Activated naive CD8-positive, alpha-beta T cell treated with anti-CD3 and anti-CD28 coated beads for 36 hours (primary cell): ENCODE measurements around the gene PDLIM5. TPM values are rescaled to one million over a fixed set of nuclear protein-coding genes. Genes with fewer than 3 reads are reported as not detected.

ENCODE experiments used
- DNase-seq: peaks from one replicate; pipeline ENCODE4 v3.0.0; 2021
- H3K27ac Mint-ChIP-seq: one replicate; pipeline ENCODE4 v1.8.0; 2022; ENCODE audit warnings: mild to moderate bottlenecking, moderate library complexity, mixed read lengths
- H3K27me3 Mint-ChIP-seq: one replicate; pipeline ENCODE4 v1.8.0; 2022; ENCODE audit warnings: mild to moderate bottlenecking, mixed read lengths
- H3K36me3 Mint-ChIP-seq: one replicate; pipeline ENCODE4 v1.8.0; 2021; ENCODE audit warnings: mild to moderate bottlenecking, mixed read lengths
- H3K4me1 Mint-ChIP-seq: one replicate; pipeline ENCODE4 v1.8.0; 2021; ENCODE audit warnings: mixed read lengths
- H3K4me3 Mint-ChIP-seq: one replicate; pipeline ENCODE4 v1.8.0; 2022; ENCODE audit warnings: mild to moderate bottlenecking, moderate library complexity, mixed read lengths
- H3K9me3 Mint-ChIP-seq: one replicate; pipeline ENCODE4 v1.8.0; 2022; ENCODE audit warnings: mixed read lengths
- total RNA-seq, 2 experiments: library from RNA; stranded (reverse); gene quantifications; one replicate each; pipeline ENCODE4 v1.2.3, GENCODE V29; 2021

PDLIM5 gene
- total RNA-seq, 2 experiments from 2014 or later: 15.1 to 17.0 TPM

DNA sequence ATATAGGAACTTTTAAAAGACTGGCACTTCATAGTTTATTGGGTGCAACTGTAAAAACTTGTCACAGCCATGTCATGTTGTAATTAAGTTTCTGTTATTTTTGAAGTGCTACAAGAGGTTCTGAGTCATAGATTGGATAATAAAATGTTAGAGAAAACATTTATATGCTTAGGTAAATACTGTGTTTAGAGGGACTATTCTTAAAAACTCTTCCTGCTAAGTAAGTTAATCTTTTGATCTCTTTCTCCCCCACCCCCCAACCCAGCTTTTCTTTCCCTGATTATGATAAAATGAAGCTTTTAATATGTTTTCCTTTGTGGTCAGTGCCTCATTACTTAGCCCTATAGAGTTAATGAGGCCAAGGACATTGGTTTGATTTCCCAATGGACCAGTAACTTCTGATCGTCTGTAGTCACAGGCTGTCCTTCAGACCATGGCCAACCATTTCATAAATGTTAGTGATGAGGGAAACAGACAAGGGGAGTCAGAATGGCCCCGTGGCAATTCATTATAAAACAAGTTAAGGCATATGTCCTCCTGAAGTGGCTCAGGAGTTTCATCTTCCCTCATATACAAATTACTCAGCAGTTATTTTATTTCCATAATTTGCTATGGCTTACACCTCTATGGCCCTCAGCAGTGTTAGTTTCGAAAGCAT, 3.9 kb upstream of the PDLIM5 start:
- H3K27me3 Mint-ChIP-seq: peaks cover 11% of the 10 kb centered on the region
- DNase-seq: no peak
- H3K4me1 Mint-ChIP-seq: peaks cover 10% of the 10 kb centered on the region
- H3K36me3 Mint-ChIP-seq: no peaks in the 10 kb centered on the region
- no peaks in the 10 kb centered on the region for H3K9me3 Mint-ChIP-seq
- H3K27ac Mint-ChIP-seq: no peak overlapping the region
- H3K4me3 Mint-ChIP-seq: no peak overlapping the region

- Mint-ChIP-seq H3K9me3 (no peaks in the 10 kb centered on the region), H3K4me1 (peaks cover 19% of the 10 kb centered on the region), H3K27ac (no peak overlapping the region), H3K4me3 (no peak overlapping the region), H3K36me3 (no peaks in the 10 kb centered on the region), H3K27me3 (peaks cover 11% of the 10 kb centered on the region)
- DNase-seq: no peak
Measured at GRCh38 chr4:94448815-94449375, 2.8 kb upstream of the PDLIM5 start.

GRCh38 chr4:94451051-94451694, 569 bp upstream of the PDLIM5 start:
- H3K4me3 Mint-ChIP-seq: peak overlapping the region; percentile 84
- peaks cover 8% of the 10 kb centered on the region for H3K36me3 Mint-ChIP-seq
- no peak for DNase-seq
- no peaks in the 10 kb centered on the region for H3K9me3 Mint-ChIP-seq
- peak overlapping the region; percentile 6 for H3K27ac Mint-ChIP-seq
- H3K4me1 Mint-ChIP-seq: peaks cover 27% of the 10 kb centered on the region
- H3K27me3 Mint-ChIP-seq: peaks cover 8% of the 10 kb centered on the region

DNA sequence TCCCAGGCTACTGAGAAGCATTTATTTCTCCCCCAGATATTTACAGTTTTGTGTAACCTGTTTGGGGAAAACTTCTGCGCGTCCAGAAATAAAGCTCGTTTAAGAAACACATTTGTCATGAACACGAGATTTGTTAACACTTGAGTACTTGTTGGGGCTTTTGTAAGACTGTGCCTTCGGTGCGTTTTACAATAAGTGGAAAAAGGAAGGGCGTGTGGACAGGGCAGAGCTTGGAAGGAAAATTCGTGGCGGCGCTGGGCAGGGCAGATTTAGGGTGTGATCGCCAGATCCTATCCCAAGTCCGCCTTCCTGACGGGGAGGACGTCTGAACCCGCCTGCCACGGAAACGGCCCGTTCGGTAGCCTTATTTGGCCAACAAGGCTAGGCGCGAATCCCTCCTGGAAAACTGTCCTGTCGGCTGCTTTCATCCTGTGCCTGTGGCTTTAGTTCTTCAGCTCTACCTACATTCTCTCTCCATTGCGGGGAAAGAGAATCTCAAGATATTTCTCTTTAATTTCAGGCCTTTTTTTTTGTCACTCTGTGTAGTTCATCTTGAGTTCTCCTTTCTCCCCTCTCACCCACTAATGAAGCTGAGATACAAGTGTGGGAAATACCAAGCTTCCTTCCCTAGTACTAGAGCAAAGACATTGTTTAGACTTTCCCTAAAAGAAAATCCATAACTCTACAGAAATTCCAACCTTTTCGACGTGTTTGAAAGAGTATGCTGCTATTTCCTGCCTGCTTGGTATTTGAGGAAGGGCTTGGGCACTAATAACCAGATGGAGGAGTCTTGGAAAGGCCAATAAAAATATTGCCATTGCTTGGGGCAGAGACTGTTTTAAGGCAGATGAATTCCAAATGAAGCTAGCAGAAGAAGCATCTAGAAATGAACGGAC, 982 bp downstream of the PDLIM5 start:
- Mint-ChIP-seq H3K27me3 (peaks cover 3% of the 10 kb centered on the region), H3K4me3 (peak overlapping the region; percentile 84), H3K36me3 (peaks cover 10% of the 10 kb centered on the region), H3K4me1 (peaks cover 29% of the 10 kb centered on the region), H3K27ac (peak overlapping the region; percentile 21), H3K9me3 (no peaks in the 10 kb centered on the region)
- peak; percentile 12 for DNase-seq

DNA sequence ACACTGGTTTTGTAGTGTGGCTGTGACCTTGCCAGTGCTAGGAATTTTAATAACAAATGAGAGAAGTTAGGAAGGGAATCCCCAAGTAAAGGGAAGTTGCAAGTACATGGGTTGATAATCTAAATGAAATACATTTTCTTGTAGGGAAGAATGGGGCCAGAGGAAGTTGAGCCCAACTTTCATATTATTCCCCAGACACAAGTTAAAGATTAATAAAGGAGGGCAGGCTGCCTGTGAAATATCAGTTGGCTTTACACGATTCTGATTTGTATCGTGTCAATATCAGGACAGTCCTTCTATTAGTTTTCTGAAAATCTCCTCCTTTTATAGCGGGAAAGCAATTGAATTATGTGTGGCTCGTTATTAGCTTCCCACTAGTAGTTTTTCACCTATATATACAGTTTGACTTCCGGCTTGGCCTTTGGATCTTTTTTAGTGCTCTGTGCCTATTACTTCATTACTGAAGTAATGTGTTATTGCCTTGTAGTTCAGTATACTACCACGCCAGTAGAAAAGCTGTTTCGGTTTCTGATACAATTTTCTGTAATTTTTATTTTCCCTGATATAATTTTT, 1.7 kb downstream of the PDLIM5 start:
- H3K4me3 Mint-ChIP-seq: peak overlapping the region; percentile 84
- no peak for DNase-seq
- peaks cover 30% of the 10 kb centered on the region for H3K4me1 Mint-ChIP-seq
- H3K27ac Mint-ChIP-seq: no peak overlapping the region
- H3K27me3 Mint-ChIP-seq: peaks cover 3% of the 10 kb centered on the region
- no peaks in the 10 kb centered on the region for H3K9me3 Mint-ChIP-seq
- H3K36me3 Mint-ChIP-seq: peaks cover 10% of the 10 kb centered on the region

- Mint-ChIP-seq H3K36me3 (peaks cover 13% of the 10 kb centered on the region), H3K9me3 (no peaks in the 10 kb centered on the region), H3K27me3 (no peaks in the 10 kb centered on the region), H3K27ac (no peak overlapping the region), H3K4me3 (no peak overlapping the region), H3K4me1 (peaks cover 37% of the 10 kb centered on the region)
- DNase-seq: no peak
Measured at GRCh38 chr4:94454405-94454804, 2.7 kb downstream of the PDLIM5 start.

DNA sequence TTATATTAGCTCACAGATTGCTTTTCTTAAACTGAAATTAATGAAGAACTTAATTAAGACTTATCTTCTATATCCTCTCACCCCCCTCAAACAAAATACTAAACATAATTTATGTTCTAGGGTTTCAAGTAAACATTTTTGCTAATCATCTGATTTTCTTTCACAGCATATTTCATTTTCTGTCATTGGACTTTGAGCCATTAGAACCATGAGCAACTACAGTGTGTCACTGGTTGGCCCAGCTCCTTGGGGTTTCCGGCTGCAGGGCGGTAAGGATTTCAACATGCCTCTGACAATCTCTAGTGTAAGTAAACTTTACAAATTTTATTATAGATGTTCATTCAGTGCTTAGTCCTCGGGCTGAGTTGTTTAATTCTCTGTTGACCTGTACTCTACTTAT, 3.3 kb downstream of the PDLIM5 start:
- no peaks in the 10 kb centered on the region for H3K27me3 Mint-ChIP-seq
- peaks cover 41% of the 10 kb centered on the region for H3K4me1 Mint-ChIP-seq
- DNase-seq: no peak
- H3K9me3 Mint-ChIP-seq: no peaks in the 10 kb centered on the region
- H3K36me3 Mint-ChIP-seq: peaks cover 15% of the 10 kb centered on the region
- H3K27ac Mint-ChIP-seq: no peak overlapping the region
- H3K4me3 Mint-ChIP-seq: no peak overlapping the region

DNA sequence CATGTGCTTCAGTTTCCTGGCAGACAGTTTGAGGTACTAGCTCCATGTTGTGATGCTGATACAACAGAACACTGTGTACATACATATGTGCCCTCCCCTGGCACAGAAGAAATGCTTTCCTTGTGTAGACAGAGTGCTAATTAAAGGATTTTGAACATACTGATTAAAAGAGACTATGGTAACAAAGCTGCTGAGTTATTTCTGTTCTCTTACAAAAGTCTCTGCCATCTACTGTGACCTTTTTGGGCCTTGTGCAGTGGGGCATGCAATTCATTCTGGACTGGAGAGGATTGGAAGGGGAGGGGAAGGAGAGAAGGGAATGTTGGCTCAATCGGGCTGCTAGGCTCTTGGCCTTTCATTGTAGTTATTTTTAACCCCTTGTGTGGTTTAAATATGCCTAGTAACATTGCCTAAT, 6.0 kb downstream of the PDLIM5 start:
- Mint-ChIP-seq H3K4me1 (peaks cover 33% of the 10 kb centered on the region), H3K27me3 (no peaks in the 10 kb centered on the region), H3K9me3 (no peaks in the 10 kb centered on the region), H3K4me3 (no peak overlapping the region), H3K36me3 (peaks cover 15% of the 10 kb centered on the region), H3K27ac (no peak overlapping the region)
- DNase-seq: no peak

- Mint-ChIP-seq H3K27ac (no peak overlapping the region), H3K4me1 (peaks cover 26% of the 10 kb centered on the region)
Measured at GRCh38 chr4:94458682-94459081, 6.9 kb downstream of the PDLIM5 start.

DNA sequence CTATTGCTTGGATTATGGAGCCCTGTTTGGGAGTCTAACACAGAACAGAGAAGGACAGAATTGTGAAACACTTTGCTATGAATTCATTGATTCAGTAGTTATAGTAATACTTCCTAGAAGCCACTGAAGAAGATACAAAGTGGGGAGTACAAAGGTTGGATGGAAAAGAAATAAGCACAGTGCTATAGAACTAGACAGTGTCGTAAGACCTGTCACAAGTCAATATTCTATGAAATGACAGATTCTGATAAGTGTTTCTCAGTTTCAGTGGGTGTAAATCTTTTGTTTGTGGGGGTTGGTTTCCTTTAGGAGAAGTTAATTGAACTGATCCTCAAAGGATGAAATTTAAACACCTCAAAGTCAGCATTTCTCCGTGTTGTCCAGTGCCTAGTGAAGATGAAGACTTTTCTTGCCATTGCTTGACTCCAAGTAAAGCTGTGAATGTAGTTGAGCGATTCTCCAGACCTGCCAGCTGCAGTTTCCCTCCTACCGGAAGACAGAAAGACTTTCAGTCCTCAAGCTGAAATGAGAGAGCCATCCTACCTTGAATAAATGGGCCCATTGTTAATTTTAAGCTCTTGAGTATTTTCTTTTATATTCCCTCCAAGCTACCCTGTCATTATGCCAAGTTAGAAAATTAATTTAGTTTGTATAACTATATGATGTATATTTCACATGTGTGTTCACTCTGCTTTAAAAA, 7.9 kb downstream of the PDLIM5 start:
- H3K4me3 Mint-ChIP-seq: no peak overlapping the region
- no peaks in the 10 kb centered on the region for H3K9me3 Mint-ChIP-seq
- peaks cover 24% of the 10 kb centered on the region for H3K4me1 Mint-ChIP-seq
- H3K36me3 Mint-ChIP-seq: peaks cover 15% of the 10 kb centered on the region
- H3K27me3 Mint-ChIP-seq: no peaks in the 10 kb centered on the region
- H3K27ac Mint-ChIP-seq: no peak overlapping the region
- DNase-seq: no peak

More at GRCh38 chr4:94458682-94459081, 6.9 kb downstream of the PDLIM5 start:
- no peaks in the 10 kb centered on the region for H3K9me3 Mint-ChIP-seq
- no peak for DNase-seq
- no peak overlapping the region for H3K4me3 Mint-ChIP-seq
- peaks cover 15% of the 10 kb centered on the region for H3K36me3 Mint-ChIP-seq
- no peaks in the 10 kb centered on the region for H3K27me3 Mint-ChIP-seq

DNA sequence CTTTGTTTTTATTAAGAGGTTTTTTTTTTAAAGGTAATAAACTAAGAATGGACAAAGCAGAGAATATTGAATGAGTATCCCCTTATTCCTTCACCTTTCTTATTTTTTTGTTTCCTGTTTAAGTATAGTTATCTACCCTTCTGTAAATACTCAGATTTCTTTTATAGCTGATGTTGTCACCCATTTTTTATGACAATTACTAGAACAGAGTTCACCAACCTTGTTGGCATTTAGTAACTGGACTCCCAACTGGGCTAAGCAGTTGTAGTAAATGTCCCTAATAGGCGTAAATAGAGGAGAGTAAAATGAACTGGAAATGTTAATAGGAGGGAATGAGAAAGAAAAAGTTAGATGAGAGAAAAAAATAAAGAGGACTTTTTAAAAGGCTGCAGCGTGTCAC, 9.8 kb downstream of the PDLIM5 start:
- H3K4me1 Mint-ChIP-seq: peaks cover 17% of the 10 kb centered on the region
- H3K27ac Mint-ChIP-seq: no peak overlapping the region
- DNase-seq: no peak
- peaks cover 5% of the 10 kb centered on the region for H3K36me3 Mint-ChIP-seq
- no peaks in the 10 kb centered on the region for H3K9me3 Mint-ChIP-seq
- H3K27me3 Mint-ChIP-seq: no peaks in the 10 kb centered on the region
- no peak overlapping the region for H3K4me3 Mint-ChIP-seq

GRCh38 chr4:94462572-94462971, 10.8 kb downstream of the PDLIM5 start:
- DNase-seq: no peak
- Mint-ChIP-seq H3K9me3 (no peaks in the 10 kb centered on the region), H3K4me1 (peaks cover 16% of the 10 kb centered on the region), H3K27ac (no peak overlapping the region), H3K27me3 (no peaks in the 10 kb centered on the region), H3K36me3 (peaks cover 5% of the 10 kb centered on the region), H3K4me3 (no peak overlapping the region)

GRCh38 chr4:94463771-94464170, 12.0 kb downstream of the PDLIM5 start:
- Mint-ChIP-seq H3K27ac (no peak overlapping the region), H3K4me3 (no peak overlapping the region), H3K9me3 (no peaks in the 10 kb centered on the region), H3K27me3 (no peaks in the 10 kb centered on the region), H3K36me3 (peaks cover 5% of the 10 kb centered on the region), H3K4me1 (peaks cover 13% of the 10 kb centered on the region)
- no peak for DNase-seq

DNA sequence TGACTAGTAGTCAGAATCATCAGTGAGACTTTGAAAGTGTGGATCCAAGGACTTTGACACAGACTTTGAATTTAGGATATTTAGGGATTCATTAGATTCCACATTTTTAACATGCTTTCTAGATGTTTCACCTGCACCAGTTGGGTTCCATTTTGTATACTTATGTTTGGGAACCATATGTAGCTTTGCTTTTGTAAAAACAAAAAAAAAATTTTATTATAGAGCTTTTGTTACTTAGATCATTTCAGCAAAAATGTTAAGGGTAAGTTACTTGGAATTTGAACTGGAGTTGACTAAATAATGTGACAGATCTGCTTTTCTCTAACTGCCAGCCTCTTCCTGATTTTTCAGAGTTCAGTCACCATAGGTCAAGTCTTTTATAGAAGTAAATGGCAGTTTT, 14.6 kb downstream of the PDLIM5 start:
- Mint-ChIP-seq H3K9me3 (peaks cover 7% of the 10 kb centered on the region), H3K27ac (no peak overlapping the region), H3K4me1 (peaks cover 2% of the 10 kb centered on the region), H3K4me3 (no peak overlapping the region), H3K27me3 (no peaks in the 10 kb centered on the region), H3K36me3 (peaks cover 11% of the 10 kb centered on the region)
- DNase-seq: no peak
